ENCODE results near the gene CD38. TPM values are rescaled to one million over a fixed set of nuclear protein-coding genes. Genes with fewer than 3 reads are reported as not detected.
"Not testable (repeated sequence)": the region's sequence is repeated elsewhere in the genome, so short reads cannot be mapped to it uniquely, and the experiment has no call there.

CD38 gene
- total RNA-seq, 1 experiment from 2014 or later, result not detected

DNA sequence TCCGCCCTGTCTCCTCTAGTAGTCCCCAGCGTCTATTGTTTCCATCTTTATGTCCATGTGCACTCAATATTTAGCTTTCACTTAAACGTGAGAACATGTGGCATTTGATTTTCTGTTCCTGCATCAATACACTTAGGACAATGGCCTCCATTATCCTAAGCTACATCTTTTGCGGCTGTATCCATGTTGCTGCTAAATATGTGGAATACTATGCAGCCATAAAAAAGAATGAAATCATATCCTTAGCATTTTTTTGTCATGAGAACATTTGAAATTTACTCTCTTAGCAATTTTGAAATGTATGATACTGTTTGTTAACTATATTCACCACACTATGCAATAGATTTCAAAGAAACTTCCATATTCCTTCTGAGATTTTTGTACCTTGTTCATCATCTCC lies 19.8 kb upstream of the CD38 start:
- no peak for DNase-seq (ENCODE audit: low read depth, low spot score)
- H3K4me2 ChIP-seq (ENCODE audit: low read length), result no peak overlapping the region
- no peak for TF ChIP-seq SP1 (IDR thresholded peaks at IDR 0.05; ENCODE audit: low read depth)
- TF ChIP-seq SIN3A (IDR thresholded peaks at IDR 0.05; ENCODE audit: low read depth), result no peak
- no peak for TF ChIP-seq ELF1 (IDR thresholded peaks at IDR 0.05; ENCODE audit: borderline replicate concordance, low read depth)
- no peak for TF ChIP-seq EGR1 (IDR thresholded peaks at IDR 0.05; ENCODE audit: low read depth)
- TF ChIP-seq, protein P1, sequence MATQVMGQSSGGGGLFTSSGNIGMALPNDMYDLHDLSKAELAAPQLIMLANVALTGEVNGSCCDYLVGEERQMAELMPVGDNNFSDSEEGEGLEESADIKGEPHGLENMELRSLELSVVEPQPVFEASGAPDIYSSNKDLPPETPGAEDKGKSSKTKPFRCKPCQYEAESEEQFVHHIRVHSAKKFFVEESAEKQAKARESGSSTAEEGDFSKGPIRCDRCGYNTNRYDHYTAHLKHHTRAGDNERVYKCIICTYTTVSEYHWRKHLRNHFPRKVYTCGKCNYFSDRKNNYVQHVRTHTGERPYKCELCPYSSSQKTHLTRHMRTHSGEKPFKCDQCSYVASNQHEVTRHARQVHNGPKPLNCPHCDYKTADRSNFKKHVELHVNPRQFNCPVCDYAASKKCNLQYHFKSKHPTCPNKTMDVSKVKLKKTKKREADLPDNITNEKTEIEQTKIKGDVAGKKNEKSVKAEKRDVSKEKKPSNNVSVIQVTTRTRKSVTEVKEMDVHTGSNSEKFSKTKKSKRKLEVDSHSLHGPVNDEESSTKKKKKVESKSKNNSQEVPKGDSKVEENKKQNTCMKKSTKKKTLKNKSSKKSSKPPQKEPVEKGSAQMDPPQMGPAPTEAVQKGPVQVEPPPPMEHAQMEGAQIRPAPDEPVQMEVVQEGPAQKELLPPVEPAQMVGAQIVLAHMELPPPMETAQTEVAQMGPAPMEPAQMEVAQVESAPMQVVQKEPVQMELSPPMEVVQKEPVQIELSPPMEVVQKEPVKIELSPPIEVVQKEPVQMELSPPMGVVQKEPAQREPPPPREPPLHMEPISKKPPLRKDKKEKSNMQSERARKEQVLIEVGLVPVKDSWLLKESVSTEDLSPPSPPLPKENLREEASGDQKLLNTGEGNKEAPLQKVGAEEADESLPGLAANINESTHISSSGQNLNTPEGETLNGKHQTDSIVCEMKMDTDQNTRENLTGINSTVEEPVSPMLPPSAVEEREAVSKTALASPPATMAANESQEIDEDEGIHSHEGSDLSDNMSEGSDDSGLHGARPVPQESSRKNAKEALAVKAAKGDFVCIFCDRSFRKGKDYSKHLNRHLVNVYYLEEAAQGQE (IDR thresholded peaks at IDR 0.05; ENCODE audit: low read depth), result no peak
- TF ChIP-seq, protein P2, sequence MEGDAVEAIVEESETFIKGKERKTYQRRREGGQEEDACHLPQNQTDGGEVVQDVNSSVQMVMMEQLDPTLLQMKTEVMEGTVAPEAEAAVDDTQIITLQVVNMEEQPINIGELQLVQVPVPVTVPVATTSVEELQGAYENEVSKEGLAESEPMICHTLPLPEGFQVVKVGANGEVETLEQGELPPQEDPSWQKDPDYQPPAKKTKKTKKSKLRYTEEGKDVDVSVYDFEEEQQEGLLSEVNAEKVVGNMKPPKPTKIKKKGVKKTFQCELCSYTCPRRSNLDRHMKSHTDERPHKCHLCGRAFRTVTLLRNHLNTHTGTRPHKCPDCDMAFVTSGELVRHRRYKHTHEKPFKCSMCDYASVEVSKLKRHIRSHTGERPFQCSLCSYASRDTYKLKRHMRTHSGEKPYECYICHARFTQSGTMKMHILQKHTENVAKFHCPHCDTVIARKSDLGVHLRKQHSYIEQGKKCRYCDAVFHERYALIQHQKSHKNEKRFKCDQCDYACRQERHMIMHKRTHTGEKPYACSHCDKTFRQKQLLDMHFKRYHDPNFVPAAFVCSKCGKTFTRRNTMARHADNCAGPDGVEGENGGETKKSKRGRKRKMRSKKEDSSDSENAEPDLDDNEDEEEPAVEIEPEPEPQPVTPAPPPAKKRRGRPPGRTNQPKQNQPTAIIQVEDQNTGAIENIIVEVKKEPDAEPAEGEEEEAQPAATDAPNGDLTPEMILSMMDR (IDR thresholded peaks at IDR 0.05 in 2 of 3, conservative IDR thresholded peaks at IDR 0.05 in 1 of 3; ENCODE audit: borderline replicate concordance in 1 of 3, insufficient read depth in 1 of 3, low read depth in 2 of 3, low read length in 2 of 3), result no peak
- TF ChIP-seq POLR2AphosphoS5 (IDR thresholded peaks at IDR 0.05; ENCODE audit: low read depth, low read length), result no peak
- TF ChIP-seq RAD21 (IDR thresholded peaks at IDR 0.05; ENCODE audit: low read depth), result no peak
- no peak for TF ChIP-seq YY1 (IDR thresholded peaks at IDR 0.05; ENCODE audit: extremely low read depth, insufficient replicate concordance, low read depth, low read length)
- ChIA-PET CTCF (no interaction called here), RAD21 (ENCODE audit: low non-redundant PET in 1 of 2, low total read pairs in 2 of 2, uncharacterized antibody in 2 of 2, unreplicated experiment in 2 of 2) (no interaction called here), POLR2A (no interaction called here)
- no TSS peak for BruUV-seq (replicated peaks)
- no peak overlapping the region for H3K27ac ChIP-seq (ENCODE audit: low read depth, low read length)
- no peak overlapping the region for H3K4me3 ChIP-seq (replicated peaks in 1 of 2; ENCODE audit: low read depth in 1 of 2, low read length in 2 of 2)
- no peaks in the 10 kb centered on the region for H4K20me1 ChIP-seq (ENCODE audit: insufficient read depth)
- no peaks in the 10 kb centered on the region for H3K36me3 ChIP-seq (ENCODE audit: control insufficient read depth in 1 of 2, insufficient read depth in 2 of 2, low read length in 2 of 2)
- peaks cover 3 to 17% of the 10 kb centered on the region in 2 experiments; a peak in 3 of 4 replicates for H3K4me1 ChIP-seq (ENCODE audit: control insufficient read depth in 1 of 2, insufficient read depth in 2 of 2, low read length in 2 of 2)
- no peaks in the 10 kb centered on the region for H3K79me2 ChIP-seq (ENCODE audit: insufficient read depth, low read length)
- no peaks in the 10 kb centered on the region for H3K27me3 ChIP-seq (ENCODE audit: insufficient read depth, low read length)
- H3K9me3 ChIP-seq (ENCODE audit: control insufficient read depth in 1 of 2, insufficient read depth in 1 of 2, low read depth in 1 of 2, low read length in 2 of 2), result no peaks in the 10 kb centered on the region
- ATAC-seq, result no peak
- H2AFZ ChIP-seq (ENCODE audit: low read depth, low read length, poor library complexity, severe bottlenecking), result no peak overlapping the region
- intact Hi-C loops (cut with micrococcal nuclease), result no loop called here
- H3K9me2 ChIP-seq (ENCODE audit: insufficient read depth), result no peaks in the 10 kb centered on the region
- no peak overlapping the region for H3K9ac ChIP-seq (ENCODE audit: low read length)

DNA sequence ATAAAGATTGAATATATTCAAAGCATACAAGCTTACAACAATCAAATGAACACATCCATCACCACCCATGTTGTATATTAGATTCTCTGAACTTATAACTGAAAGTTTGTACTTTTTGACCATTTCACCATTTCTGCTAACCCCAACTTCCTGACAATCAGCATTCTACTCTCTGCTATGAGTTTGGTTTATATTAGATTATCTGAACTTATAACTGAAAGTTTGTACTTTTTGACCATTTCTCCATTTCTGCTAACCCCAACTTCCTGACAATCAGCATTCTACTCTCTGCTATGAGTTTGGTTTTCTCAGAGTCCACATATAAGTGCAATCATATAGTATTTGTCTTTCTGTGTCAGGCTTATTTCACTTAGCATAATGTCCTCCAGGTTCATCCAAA lies 15.7 kb upstream of the CD38 start:
- H3K9me2 ChIP-seq (ENCODE audit: insufficient read depth); H2AFZ ChIP-seq (ENCODE audit: low read depth, low read length, poor library complexity, severe bottlenecking); H4K20me1 ChIP-seq (ENCODE audit: insufficient read depth); BruUV-seq (replicated peaks); RAD21 ChIA-PET (ENCODE audit: low non-redundant PET in 1 of 2, low total read pairs in 2 of 2, uncharacterized antibody in 2 of 2, unreplicated experiment in 2 of 2); H3K79me2 ChIP-seq (ENCODE audit: insufficient read depth, low read length); POLR2A ChIA-PET; CTCF ChIA-PET; intact Hi-C loops (cut with micrococcal nuclease); H3K4me2 ChIP-seq (ENCODE audit: low read length); H3K4me1 ChIP-seq (ENCODE audit: control insufficient read depth in 1 of 2, insufficient read depth in 2 of 2, low read length in 2 of 2); H3K27me3 ChIP-seq (ENCODE audit: insufficient read depth, low read length); H3K36me3 ChIP-seq (ENCODE audit: control insufficient read depth in 1 of 2, insufficient read depth in 2 of 2, low read length in 2 of 2); H3K9ac ChIP-seq (ENCODE audit: low read length); DNase-seq (ENCODE audit: low read depth, low spot score); H3K4me3 ChIP-seq (replicated peaks in 1 of 2; ENCODE audit: low read depth in 1 of 2, low read length in 2 of 2); ATAC-seq; H3K9me3 ChIP-seq (ENCODE audit: control insufficient read depth in 1 of 2, insufficient read depth in 1 of 2, low read depth in 1 of 2, low read length in 2 of 2); H3K27ac ChIP-seq (ENCODE audit: low read depth, low read length): not testable (repeated sequence)

Measured in HCT116 (cell line).